DOHH2 (cell line): ENCODE measurements around the gene PRG3.

ENCODE experiments used
- H3F3A ChIP-seq: fragments of 200-600 bp; sonication (generic), shearing (Covaris generic); 2 replicates; pipeline ENCODE4 v1.6.0; 2016; ENCODE audit warnings: antibody characterized with exemption, mild to moderate bottlenecking; ENCODE audit not compliant: control insufficient read depth, insufficient read depth
- H3K27ac ChIP-seq: fragments of 200-600 bp; sonication (generic); 2 replicates; pipeline ENCODE4 v1.5.1; 2014; ENCODE audit warnings: low read depth, mild to moderate bottlenecking, low read length, moderate library complexity
- H3K27me3 ChIP-seq: fragments of 200-600 bp; sonication (generic); 2 replicates; pipeline ENCODE4 v1.6.1; 2014; ENCODE audit warnings: mild to moderate bottlenecking, low read length, mixed read lengths; ENCODE audit not compliant: control insufficient read depth
- H3K36me3 ChIP-seq: fragments of 200-600 bp; sonication (generic); 2 replicates; pipeline ENCODE4 v1.6.1; 2014; ENCODE audit warnings: mild to moderate bottlenecking, low read length, moderate library complexity, mixed read lengths; ENCODE audit not compliant: control insufficient read depth
- H3K4me1 ChIP-seq: fragments of 200-600 bp; sonication (generic); 2 replicates; pipeline ENCODE4 v1.6.1; 2014; ENCODE audit warnings: mild to moderate bottlenecking, low read length, mixed read lengths; ENCODE audit not compliant: control insufficient read depth
- H3K4me2 ChIP-seq: fragments of 200-600 bp; sonication (generic); 2 replicates; pipeline ENCODE4 v1.6.0; 2014; ENCODE audit warnings: mild to moderate bottlenecking, low read length, moderate library complexity
- H3K4me3 ChIP-seq: fragments of 200-600 bp; sonication (generic); 2 replicates; pipeline ENCODE4 v1.5.1; 2014; ENCODE audit warnings: mild to moderate bottlenecking, low read length, mixed read lengths
- H3K79me2 ChIP-seq: fragments of 200-600 bp; sonication (generic); 2 replicates; pipeline ENCODE4 v1.6.1; 2014; ENCODE audit warnings: mild to moderate bottlenecking, low read length, mixed read lengths; ENCODE audit not compliant: control insufficient read depth
- H3K9me2 ChIP-seq: fragments of 200-600 bp; sonication (generic); replicated peaks from 2 replicates; pipeline ENCODE4 v1.6.1; 2014; ENCODE audit warnings: mild to moderate bottlenecking, low read length, mixed read lengths; ENCODE audit not compliant: control insufficient read depth
- H3K9me3 ChIP-seq: fragments of 200-600 bp; sonication (generic); 2 replicates; pipeline ENCODE4 v1.6.1; 2014; ENCODE audit warnings: antibody characterized with exemption, low read length, mixed read lengths; ENCODE audit not compliant: control insufficient read depth, insufficient read depth
- H4K20me1 ChIP-seq: fragments of 200-600 bp; sonication (generic); 2 replicates; pipeline ENCODE4 v1.6.0; 2014; ENCODE audit warnings: low read depth, mild to moderate bottlenecking, antibody characterized with exemption, low read length, moderate library complexity; ENCODE audit not compliant: control insufficient read depth, insufficient read depth
- EZH2phosphoT487 ChIP-seq: fragments of 200-600 bp; sonication (generic); IDR thresholded peaks from 2 replicates; pipeline ENCODE4 v1.6.1; 2017; ENCODE audit warnings: borderline replicate concordance, mild to moderate bottlenecking, antibody characterized with exemption, low read length, moderate library complexity, mixed read lengths
- TF ChIP-seq, protein P1 (sequence below): fragments of 200-600 bp; sonication (generic); IDR thresholded peaks from one replicate; pipeline ENCODE4 v1.5.1; 2014; ENCODE audit warnings: antibody characterized with exemption, mild to moderate bottlenecking, low read depth, low read length; ENCODE audit not compliant: poor library complexity, severe bottlenecking

PRG3 gene

DNA sequence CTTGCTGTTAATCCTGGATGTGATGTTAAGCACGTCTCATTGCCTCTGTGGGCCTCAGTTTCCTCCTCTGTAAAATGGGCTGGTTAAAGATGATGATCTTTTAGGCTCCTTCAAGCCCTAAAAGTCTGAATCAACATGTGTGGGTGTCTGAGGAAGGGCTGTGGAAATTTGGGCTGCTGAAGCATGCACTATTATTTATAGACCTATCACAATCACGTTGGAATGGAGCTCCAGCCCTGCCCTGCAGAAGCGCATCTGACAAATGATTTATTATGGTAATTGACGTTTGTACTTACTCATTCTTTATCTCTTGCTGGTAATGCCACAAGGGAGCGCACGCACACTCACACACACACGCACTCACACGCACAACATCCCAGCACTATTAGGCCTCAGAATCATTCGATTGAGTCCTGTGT, 22.4 kb downstream of the PRG3 start:
- Histone ChIP-seq H3K4me1 (no peaks in the 10 kb centered on the region), H3K4me3 (no peak overlapping the region), H3K4me2 (no peak overlapping the region), H3K79me2 (no peaks in the 10 kb centered on the region), H3K9me3 (no peaks in the 10 kb centered on the region), H3K27me3 (peaks cover 39% of the 10 kb centered on the region), H3K27ac (no peak overlapping the region), H4K20me1 (no peaks in the 10 kb centered on the region), H3F3A (no peaks in the 10 kb centered on the region), H3K9me2 (no peaks in the 10 kb centered on the region), H3K36me3 (no peaks in the 10 kb centered on the region)
- no peak for TF ChIP-seq EZH2phosphoT487
- TF ChIP-seq, protein P1, sequence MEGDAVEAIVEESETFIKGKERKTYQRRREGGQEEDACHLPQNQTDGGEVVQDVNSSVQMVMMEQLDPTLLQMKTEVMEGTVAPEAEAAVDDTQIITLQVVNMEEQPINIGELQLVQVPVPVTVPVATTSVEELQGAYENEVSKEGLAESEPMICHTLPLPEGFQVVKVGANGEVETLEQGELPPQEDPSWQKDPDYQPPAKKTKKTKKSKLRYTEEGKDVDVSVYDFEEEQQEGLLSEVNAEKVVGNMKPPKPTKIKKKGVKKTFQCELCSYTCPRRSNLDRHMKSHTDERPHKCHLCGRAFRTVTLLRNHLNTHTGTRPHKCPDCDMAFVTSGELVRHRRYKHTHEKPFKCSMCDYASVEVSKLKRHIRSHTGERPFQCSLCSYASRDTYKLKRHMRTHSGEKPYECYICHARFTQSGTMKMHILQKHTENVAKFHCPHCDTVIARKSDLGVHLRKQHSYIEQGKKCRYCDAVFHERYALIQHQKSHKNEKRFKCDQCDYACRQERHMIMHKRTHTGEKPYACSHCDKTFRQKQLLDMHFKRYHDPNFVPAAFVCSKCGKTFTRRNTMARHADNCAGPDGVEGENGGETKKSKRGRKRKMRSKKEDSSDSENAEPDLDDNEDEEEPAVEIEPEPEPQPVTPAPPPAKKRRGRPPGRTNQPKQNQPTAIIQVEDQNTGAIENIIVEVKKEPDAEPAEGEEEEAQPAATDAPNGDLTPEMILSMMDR = no peak

DNA sequence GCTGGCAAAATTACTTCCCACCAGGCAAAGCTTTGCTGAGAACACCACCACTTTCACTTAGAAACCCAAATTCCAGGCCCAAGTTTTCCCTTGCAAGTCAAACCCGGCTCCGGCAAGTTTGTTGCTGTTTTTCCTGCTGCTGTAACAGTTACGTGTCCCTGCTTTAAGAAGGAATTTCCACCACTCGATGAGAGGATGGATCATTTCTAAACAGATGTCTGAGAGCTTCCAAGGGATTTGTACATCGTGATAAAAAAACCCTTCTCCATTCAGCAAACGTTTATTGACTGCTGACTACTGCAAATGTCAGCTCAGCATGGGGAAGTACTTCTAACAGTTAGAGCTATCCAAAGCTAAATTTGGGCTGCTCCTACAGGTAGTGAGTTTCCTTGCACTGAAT, 23.1 kb downstream of the PRG3 start:
- no peaks in the 10 kb centered on the region for H3K36me3 ChIP-seq
- peaks cover 35% of the 10 kb centered on the region for H3K27me3 ChIP-seq
- H3K4me2 ChIP-seq = no peak overlapping the region
- H3K27ac ChIP-seq = no peak overlapping the region
- no peaks in the 10 kb centered on the region for H3K4me1 ChIP-seq
- H3F3A ChIP-seq = no peaks in the 10 kb centered on the region
- no peaks in the 10 kb centered on the region for H3K9me2 ChIP-seq
- H3K4me3 ChIP-seq = no peak overlapping the region
- no peaks in the 10 kb centered on the region for H4K20me1 ChIP-seq
- H3K79me2 ChIP-seq = no peaks in the 10 kb centered on the region
- no peaks in the 10 kb centered on the region for H3K9me3 ChIP-seq
- TF ChIP-seq, protein P1 = no peak
- no peak for TF ChIP-seq EZH2phosphoT487

DNA sequence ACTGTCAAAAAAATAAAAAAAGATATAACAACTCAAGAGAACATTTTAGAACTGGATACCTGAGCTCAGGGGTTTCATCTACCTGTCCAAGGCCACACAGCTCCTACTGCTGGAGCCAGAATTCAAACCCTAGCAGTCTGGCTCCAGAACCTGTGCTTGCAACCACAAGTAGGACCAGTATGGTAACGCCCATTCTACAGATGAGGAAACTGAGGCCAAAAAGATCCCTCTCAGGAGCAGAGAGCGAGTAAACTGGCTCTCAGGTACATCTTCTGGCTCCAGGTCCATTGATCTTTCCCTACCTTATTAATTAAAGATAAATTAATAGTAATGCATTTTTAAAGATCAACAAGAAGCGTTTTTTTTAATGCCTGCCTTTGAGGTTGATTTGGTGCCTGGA, 23.6 kb downstream of the PRG3 start:
- H3K4me1 ChIP-seq = no peaks in the 10 kb centered on the region
- no peaks in the 10 kb centered on the region for H3K79me2 ChIP-seq
- peaks cover 35% of the 10 kb centered on the region for H3K27me3 ChIP-seq
- no peak overlapping the region for H3K4me3 ChIP-seq
- no peaks in the 10 kb centered on the region for H3F3A ChIP-seq
- H3K4me2 ChIP-seq = no peak overlapping the region
- TF ChIP-seq EZH2phosphoT487 = no peak
- TF ChIP-seq, protein P1 = no peak
- no peaks in the 10 kb centered on the region for H3K36me3 ChIP-seq
- no peaks in the 10 kb centered on the region for H4K20me1 ChIP-seq
- H3K9me2 ChIP-seq = no peaks in the 10 kb centered on the region
- no peak overlapping the region for H3K27ac ChIP-seq
- no peaks in the 10 kb centered on the region for H3K9me3 ChIP-seq

DNA sequence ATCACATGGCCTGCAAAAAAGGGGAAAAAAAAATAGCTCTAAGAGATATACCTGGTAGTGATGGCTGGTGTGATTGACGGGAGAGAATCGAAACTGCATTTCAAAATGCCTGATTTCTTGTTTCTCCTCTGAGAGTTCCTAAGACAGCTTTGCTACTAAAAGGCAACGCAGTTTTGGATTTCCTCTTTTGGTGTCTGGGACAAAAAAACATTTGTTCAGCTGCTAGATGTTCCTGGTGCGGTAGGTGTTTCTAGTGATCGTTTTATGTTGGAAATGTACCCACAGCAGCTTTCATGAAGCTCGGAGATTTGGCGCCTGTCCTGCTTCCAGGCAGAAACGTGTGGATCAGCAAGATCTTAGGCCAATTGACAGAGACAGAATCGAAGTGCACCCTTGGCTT, 24.7 kb downstream of the PRG3 start:
- H3K27me3 ChIP-seq = peaks cover 37% of the 10 kb centered on the region
- no peak overlapping the region for H3K4me2 ChIP-seq
- H3K27ac ChIP-seq = no peak overlapping the region
- no peaks in the 10 kb centered on the region for H4K20me1 ChIP-seq
- H3K4me1 ChIP-seq = no peaks in the 10 kb centered on the region
- no peaks in the 10 kb centered on the region for H3K79me2 ChIP-seq
- no peaks in the 10 kb centered on the region for H3F3A ChIP-seq
- no peaks in the 10 kb centered on the region for H3K9me2 ChIP-seq
- TF ChIP-seq, protein P1 = no peak
- TF ChIP-seq EZH2phosphoT487 = no peak; the same call in 1 of the 2 replicates
- no peak overlapping the region for H3K4me3 ChIP-seq
- no peaks in the 10 kb centered on the region for H3K9me3 ChIP-seq
- H3K36me3 ChIP-seq = no peaks in the 10 kb centered on the region
